GM19324 (cell line): ENCODE measurements around the gene KEAP1.

Experiments
- ATAC-seq: cut with Tn5 transposase; IDR thresholded peaks from one replicate; pipeline ENCODE4 v1.9.1; 2021; ENCODE audit warnings: mild to moderate bottlenecking, moderate library complexity; ENCODE audit not compliant: unreplicated experiment, low FRiP score

Gene KEAP1

DNA sequence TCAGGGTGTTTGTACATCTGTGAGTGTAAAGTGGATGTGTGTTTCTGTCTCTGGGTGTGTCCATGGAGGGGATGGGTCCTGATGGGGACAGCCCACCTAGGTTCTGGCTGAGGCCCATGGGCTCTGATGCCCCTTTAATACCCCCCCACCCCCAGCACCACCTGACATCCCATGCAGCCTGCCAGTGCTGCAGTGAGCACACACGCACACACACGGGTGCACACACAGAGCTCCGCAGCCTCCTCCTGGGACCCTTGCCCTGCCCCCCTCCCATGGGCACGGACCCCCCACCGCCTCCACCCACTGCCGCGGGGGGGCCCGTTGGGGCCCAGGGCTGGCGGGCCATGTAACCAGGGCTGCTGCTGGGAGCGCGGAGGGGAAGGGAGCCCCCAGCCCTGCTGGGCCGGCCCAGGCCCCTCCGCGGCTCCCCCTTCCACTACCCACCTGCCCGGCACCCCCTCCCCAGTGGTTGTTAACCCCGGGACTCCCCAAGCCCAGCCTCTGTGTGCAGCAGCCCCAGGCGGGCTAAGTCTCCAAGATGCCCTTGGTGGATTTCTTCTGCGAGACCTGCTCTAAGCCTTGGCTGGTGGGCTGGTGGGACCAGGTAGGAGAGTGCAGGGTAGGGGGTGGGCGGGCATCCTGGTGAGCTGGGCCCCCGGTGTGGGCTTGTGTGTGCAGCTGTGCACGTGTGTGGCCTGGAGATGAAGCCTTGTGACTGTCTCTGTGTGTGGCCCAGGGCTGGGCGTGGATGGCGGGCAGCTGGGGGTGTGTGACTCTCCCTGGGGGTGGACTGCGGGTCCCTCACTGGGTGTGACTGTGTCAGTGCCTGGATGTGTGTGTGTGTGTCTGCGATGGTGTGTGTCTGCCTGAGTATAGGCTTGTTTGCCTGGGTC is 50.2 kb downstream of the KEAP1 start:
- ATAC-seq: no peak

GRCh38 chr19:10450853-10451609 is 52.1 kb downstream of the KEAP1 start:
- ATAC-seq: no peak

GRCh38 chr19:10450191-10450852 is 52.8 kb downstream of the KEAP1 start:
- no peak for ATAC-seq

DNA sequence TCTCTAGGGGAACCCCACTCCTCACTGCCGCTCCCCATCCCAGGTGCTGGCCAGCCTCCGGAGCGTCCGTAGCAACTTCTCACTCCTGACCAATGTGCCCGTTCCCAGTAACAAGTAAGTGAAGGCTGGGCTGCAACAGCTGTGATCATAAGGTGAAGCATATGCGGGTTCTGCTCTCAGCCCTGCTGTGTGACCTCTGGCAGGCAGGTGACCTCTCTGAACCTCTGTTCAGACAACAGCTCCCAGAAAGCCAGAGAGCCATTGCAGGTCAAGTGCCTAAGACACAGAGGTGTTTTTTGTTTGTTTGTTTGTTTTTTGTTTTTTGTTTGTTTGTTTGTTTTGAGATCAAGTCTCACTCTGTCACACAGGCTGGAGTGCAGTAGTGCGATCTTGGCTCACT is 54.1 kb downstream of the KEAP1 start:
- no peak for ATAC-seq

- no peak for ATAC-seq
Measured at GRCh38 chr19:10442698-10443097, 60.5 kb downstream of the KEAP1 start.

DNA sequence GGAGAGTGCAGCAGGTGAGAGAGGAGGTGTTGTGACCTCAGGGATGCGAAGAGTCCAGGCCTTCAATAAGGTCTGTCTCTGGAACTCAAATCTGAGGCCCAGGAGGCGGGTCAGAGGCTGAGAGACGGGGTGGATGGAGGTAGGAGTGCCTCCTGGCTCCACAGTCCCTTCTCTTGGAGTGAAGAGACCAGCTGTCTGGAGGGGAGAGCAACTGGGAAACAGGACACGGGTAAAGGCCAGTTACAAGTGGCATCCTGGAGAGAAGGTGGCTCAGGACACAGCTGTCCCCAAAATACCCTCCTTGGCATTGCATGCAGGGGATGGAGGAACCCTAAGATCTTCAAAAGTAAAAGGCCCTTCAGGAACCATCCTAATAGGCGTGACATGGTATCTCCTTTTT is 63.6 kb downstream of the KEAP1 start:
- ATAC-seq: no peak
